ENCODE results near the gene PIK3C2A.

PIK3C2A gene

DNA sequence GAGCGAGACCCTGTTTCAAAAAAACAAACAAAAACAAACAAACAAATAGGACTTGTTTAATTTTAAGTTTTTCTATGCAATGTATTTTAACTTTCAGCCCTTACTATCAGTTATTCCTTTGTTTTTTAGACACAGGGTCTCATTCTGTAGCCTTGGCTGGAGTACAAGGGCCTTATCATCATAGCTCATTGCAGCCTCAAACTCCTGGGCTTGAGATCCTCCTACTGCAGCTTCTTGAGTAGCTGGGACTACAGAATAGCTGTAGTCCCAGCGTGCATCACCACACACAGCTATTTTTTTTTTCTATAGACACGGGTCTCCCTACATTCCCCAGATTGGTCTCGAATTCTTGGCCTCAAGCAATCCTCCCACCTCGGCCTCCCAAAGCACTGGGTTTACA lies 44.5 kb downstream of the PIK3C2A start:
- no peak for DNase-seq (ENCODE audit: insufficient read length, low spot score)
- no peak for FAIRE-seq
- no peak for TF ChIP-seq POLR2A (IDR thresholded peaks at IDR 0.05; ENCODE audit: low read depth, low read length)

DNA sequence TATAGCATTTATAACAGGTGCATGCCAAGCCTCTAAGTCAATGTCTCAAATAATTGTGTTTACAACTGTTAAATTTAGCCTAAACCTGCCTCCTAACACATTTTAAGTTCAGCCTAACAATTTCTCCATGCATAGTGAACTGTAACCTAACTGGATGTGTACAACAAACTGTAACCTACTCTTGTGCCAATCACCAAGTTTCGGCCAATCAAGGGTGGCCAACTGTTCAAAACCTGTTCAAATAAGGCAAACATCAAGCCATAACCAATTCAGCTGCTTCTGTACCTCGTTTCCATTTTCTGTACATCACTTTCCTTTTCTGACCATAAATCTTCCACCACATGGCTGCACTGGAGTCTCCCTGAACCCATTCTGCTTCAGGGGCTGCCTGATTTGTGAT lies 45.4 kb downstream of the PIK3C2A start:
- no peak for TF ChIP-seq POLR2A (IDR thresholded peaks at IDR 0.05; ENCODE audit: low read depth, low read length)
- DNase-seq (ENCODE audit: insufficient read length, low spot score) (no peak), FAIRE-seq (no peak)

DNA sequence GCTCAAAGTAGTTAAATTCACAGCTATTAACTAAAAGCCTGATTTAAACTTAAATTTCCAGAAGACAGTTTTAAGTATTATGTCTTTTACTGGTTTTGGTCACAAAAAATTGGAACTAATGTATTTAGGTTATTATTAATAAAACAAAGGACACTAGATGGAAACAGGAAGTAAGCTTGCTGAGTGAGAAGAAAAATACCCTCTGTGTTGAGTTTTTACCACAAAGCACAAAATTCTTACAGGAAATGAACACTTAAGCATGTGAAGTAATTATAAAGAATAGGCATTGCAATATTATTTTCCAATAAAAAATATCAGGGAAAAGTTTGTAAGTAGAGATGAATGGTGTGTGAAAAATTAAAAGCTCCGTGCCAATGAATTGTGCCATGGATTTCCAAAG lies 46.3 kb downstream of the PIK3C2A start:
- DNase-seq (ENCODE audit: insufficient read length, low spot score) = no peak
- no peak for TF ChIP-seq POLR2A (IDR thresholded peaks at IDR 0.05; ENCODE audit: low read depth, low read length)
- no peak for FAIRE-seq

DNA sequence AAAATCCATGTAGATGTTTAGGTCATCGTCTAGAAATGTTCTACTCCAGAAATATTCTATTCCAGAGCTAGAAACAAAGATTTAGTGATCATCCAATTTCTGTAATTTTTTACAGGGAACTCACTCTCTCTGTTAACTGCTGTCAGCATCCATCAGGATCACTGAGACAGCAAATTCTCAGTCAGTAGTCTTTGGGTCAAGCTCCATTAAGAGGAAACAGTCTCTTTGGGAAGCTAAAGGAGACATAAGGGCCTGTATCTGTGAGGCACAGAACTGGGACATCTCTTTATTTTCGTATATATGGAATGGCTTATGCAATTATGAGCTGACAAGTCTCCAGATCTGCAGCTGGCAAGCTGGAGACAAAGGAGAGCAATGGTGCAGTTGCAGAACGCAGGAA lies 48.3 kb downstream of the PIK3C2A start:
- TF ChIP-seq POLR2A (IDR thresholded peaks at IDR 0.05; ENCODE audit: low read depth, low read length) = no peak
- FAIRE-seq = no peak

More for the DNA sequence above, 48.3 kb downstream of the PIK3C2A start:
- DNase-seq (ENCODE audit: insufficient read length, low spot score) = no peak

Measured in H54 (cell line).